ENCODE measurements around the gene DCAF16. TPM values are rescaled to one million over a fixed set of nuclear protein-coding genes. Genes with fewer than 3 reads are reported as not detected.

The DCAF16 gene
- total RNA-seq, 1 experiment from 2014 or later = 18.9 TPM

DNA sequence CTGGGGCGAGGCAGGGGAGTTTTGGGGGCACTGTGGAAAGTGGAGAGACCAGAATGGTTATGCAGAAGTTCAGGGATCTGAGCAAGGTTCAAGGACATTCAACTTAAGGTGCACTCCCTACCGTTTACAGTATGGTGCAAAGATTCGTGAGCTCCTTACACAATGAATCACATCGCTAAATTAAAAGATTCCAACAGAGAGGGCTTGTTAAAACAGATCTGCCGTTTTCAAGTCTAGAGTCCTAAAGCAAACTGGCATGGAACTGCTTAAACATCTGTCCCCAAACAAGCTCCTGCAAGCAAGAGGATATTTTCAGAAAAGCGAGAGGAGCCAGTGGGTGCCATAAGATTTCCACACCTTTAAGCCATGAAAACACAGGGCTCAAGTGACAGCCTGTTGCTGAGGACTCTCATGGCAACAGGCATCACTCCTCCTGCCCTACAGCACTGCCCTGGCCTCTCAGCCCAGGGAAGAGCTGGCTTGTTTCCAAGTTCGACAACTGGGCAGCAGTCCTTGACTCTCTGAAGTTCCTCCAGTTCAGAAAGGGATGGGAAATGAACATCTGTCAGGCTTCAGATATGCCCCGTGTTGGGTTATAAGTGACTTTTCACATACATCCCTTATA, 39.2 kb downstream of the DCAF16 start:
- no peaks in the 10 kb centered on the region for H3K4me1 ChIP-seq (replicated peaks)
- H3K27me3 ChIP-seq (replicated peaks) = no peaks in the 10 kb centered on the region

DNA sequence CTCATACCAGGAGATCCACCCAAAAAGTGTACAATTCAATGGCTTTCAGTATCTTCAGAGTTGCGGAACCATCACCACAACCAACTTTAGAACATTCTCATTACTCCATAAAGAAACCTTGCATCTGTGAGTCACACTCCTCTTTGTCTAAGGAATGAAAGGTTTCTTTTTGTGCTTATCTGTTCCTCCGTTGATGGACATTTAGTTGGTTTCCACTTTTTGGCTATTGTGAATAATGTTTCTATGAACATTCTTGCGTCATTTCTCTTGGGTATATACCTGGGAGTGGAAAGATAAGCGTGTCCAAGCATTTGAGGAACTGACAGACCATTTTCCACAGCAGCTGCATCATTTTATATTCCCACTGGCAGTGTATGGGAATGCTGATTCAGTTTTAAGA, 39.7 kb downstream of the DCAF16 start:
- DNase-seq (ENCODE audit: low read depth in 1 of 2, low spot score in 2 of 2) = no peak
- Histone ChIP-seq H3K4me1 (replicated peaks) (no peaks in the 10 kb centered on the region), H3K36me3 (no peaks in the 10 kb centered on the region), H3K27ac (no peak overlapping the region), H3K27me3 (replicated peaks) (no peaks in the 10 kb centered on the region), H3K9me3 (replicated peaks) (no peaks in the 10 kb centered on the region), H3K4me3 (no peak overlapping the region)

More for the DNA sequence above, 39.2 kb downstream of the DCAF16 start:
- DNase-seq (ENCODE audit: low read depth in 1 of 2, low spot score in 2 of 2) = no peak
- Histone ChIP-seq H3K4me3 (no peak overlapping the region), H3K9me3 (replicated peaks) (no peaks in the 10 kb centered on the region), H3K27ac (no peak overlapping the region), H3K36me3 (no peaks in the 10 kb centered on the region)

DNA sequence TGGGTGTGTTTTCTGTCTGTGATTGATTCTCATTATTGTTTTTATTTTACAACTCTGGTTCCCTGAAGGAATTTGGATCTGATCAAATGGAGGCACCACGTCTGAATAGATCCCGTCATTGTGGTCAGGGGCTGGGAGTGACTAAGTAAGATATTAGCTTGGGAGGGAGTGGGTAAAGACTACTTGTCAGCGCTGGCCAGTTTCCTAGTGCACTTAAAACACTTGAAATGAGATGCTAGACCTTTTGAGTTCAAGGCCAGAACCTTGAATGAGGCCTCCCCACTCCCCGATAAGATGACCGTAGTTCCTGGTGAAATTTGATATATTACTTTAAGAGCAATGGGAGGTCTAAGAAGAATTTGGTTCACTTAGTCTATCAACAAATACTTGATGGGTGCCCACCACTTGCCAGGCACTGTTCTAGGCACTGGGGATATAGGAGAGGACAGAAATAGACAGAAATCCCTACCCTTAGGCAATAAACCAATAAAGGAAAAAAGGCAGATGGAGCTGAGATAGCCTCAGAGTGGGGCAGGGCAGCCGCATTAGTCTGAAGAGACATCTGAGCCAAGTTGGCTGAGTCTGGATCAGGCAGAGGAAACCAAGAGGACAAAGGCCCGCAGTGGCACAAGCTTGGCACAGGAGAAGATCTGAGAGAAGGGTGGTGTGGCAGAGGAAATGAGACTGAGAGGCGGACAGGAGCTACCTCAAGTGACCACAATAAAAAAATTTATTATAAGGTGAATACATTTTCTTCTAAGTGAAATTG, 41.0 kb downstream of the DCAF16 start:
- Histone ChIP-seq H3K9me3 (replicated peaks) (no peaks in the 10 kb centered on the region), H3K4me1 (replicated peaks) (no peaks in the 10 kb centered on the region), H3K4me3 (no peak overlapping the region), H3K27me3 (replicated peaks) (no peaks in the 10 kb centered on the region), H3K27ac (no peak overlapping the region), H3K36me3 (no peaks in the 10 kb centered on the region)
- no peak for DNase-seq (ENCODE audit: low read depth in 1 of 2, low spot score in 2 of 2)

DNA sequence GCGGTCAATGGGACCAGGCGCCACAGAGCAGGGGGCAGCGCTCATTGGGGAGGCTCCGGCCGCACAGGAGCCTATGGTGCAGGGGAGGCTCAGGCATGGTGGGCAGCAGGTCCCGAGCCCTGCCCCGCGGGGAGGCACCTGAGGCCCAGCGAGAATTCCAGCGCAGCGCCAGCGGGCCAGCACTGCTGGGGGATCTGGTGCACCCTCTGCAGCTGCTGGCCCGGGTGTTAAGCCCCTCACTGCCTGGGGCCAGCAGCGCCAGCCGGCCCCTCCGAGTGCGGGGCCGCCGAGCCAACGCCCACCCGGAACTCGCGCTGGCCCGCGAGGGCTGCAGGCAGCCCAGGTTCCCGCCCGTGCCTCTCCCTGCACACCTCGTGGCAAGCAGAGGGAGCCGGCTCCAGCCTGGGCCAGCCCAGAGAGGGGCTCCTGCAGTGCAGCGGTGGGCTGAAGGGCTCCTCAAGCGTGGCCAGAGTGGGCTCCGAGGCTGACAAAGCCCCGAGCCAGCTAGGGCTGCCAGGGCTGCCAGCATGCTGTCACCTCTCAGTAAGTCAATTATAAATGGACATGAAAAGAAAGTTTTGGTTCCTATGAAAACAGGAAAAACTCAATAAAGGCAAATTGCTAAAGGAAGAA, 43.6 kb downstream of the DCAF16 start:
- H3K4me1 ChIP-seq (replicated peaks) = no peaks in the 10 kb centered on the region
- DNase-seq (ENCODE audit: low read depth in 1 of 2, low spot score in 2 of 2) = no peak
- no peak overlapping the region for H3K27ac ChIP-seq
- H3K27me3 ChIP-seq (replicated peaks) = no peaks in the 10 kb centered on the region
- no peak overlapping the region for H3K4me3 ChIP-seq
- no peaks in the 10 kb centered on the region for H3K9me3 ChIP-seq (replicated peaks)
- H3K36me3 ChIP-seq = no peaks in the 10 kb centered on the region

DNA sequence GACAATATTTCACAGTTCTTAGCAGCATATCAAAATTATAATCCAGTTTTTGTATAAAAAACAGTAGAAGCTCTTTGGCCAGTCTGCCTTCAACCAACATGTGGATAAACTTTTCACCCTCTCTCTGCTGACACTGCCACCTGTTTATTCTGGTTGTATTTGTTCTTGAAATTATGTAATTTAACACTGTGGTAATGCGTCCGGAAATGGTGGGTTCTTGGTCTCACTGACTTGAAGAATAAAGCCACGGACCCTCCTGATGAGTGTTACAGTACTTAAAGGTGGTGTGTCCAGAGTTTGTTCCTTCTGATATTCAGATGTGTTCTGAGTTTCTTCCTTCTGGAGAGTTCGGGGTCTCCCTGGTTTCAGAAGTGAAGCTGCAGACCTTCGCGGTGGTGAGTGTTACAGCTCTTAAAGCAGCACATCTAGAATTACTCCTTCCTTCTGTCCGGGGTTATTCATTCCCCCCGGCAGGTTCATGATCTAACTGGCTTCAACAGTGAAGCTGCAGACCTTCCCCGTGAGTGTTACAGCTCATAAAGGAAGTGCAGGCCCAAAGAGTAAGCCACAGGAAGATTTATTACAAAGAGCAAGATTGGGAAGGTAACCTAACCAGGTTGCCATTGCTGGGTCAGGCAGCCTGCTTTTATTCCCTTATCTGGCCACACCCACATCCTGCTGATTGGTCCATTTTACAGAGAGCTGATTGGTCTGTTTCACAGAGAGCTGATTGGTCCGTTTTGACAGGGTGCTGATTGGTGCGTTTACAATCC, 44.9 kb downstream of the DCAF16 start:
- Histone ChIP-seq H3K27me3 (replicated peaks) (no peaks in the 10 kb centered on the region), H3K4me1 (replicated peaks) (no peaks in the 10 kb centered on the region), H3K36me3 (no peaks in the 10 kb centered on the region), H3K9me3 (replicated peaks) (no peaks in the 10 kb centered on the region), H3K4me3 (no peak overlapping the region), H3K27ac (no peak overlapping the region)
- no peak for DNase-seq (ENCODE audit: low read depth in 1 of 2, low spot score in 2 of 2)

DNA sequence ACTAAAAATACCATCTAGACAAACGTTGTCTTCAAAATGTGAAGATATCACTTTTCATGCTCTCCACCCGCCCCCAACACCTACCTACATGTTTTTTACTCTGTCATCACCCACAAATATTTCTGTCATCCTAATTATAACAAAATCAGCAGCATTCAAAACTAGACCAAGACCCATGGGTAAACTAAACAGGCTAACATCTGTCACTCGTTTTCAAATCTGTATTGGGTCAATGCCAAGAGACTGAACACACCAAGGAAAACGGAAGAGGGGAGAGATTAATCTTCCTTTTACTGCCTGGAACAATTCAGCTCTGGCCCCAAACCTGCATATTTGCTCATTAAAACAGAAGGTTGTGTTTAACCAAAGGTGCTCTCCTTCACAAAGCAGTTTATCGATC, 46.6 kb downstream of the DCAF16 start:
- no peaks in the 10 kb centered on the region for H3K4me1 ChIP-seq (replicated peaks)
- no peak for DNase-seq (ENCODE audit: low read depth in 1 of 2, low spot score in 2 of 2)
- no peak overlapping the region for H3K4me3 ChIP-seq
- no peaks in the 10 kb centered on the region for H3K36me3 ChIP-seq
- no peaks in the 10 kb centered on the region for H3K27me3 ChIP-seq (replicated peaks)
- no peak overlapping the region for H3K27ac ChIP-seq
- H3K9me3 ChIP-seq (replicated peaks) = no peaks in the 10 kb centered on the region

DNA sequence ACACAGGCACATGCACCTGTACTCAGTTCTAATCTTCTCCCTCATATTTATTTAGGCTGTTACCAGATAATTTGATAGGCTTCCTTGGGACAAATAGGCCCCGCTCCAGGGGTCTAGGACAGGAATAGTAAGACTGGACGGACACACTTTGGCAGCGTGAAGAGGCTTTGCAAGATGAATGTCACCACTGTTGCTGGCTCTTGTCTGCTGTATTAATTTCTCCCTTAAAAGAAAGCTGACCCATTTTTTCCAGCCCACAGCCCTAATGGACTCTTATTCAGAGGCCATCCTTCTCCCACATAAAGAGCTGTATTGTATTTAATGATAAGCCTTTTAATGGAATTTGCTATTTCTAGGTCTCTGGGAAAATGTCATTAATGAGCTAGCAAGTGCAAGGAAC, 47.1 kb downstream of the DCAF16 start:
- no peak overlapping the region for H3K27ac ChIP-seq
- no peaks in the 10 kb centered on the region for H3K4me1 ChIP-seq (replicated peaks)
- no peaks in the 10 kb centered on the region for H3K27me3 ChIP-seq (replicated peaks)

DNA sequence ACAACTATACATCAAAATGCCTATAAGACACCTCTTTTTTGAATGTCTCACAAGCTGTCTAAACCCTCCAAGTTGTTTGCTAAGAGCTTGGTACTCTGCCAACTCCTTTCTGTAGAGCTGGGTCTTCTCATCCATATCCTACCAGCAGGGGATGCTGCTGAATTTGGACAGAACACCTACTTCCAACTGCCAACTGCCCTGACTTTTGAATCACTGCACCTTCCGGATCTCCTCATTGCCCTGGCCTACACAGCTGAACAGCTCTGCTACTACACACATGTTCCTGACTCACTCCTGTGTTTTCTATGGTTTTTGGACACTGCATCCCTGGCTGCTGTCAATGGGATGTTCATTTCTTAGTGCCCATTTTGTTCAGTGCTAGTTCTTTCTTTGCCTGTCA, 47.8 kb downstream of the DCAF16 start:
- H3K4me3 ChIP-seq = no peak overlapping the region
- H3K4me1 ChIP-seq (replicated peaks) = no peaks in the 10 kb centered on the region
- H3K36me3 ChIP-seq = no peaks in the 10 kb centered on the region
- no peaks in the 10 kb centered on the region for H3K27me3 ChIP-seq (replicated peaks)
- H3K27ac ChIP-seq = no peak overlapping the region
- H3K9me3 ChIP-seq (replicated peaks) = no peaks in the 10 kb centered on the region
- no peak for DNase-seq (ENCODE audit: low read depth in 1 of 2, low spot score in 2 of 2)

More for the DNA sequence above, 47.1 kb downstream of the DCAF16 start:
- no peak overlapping the region for H3K4me3 ChIP-seq
- no peak for DNase-seq (ENCODE audit: low read depth in 1 of 2, low spot score in 2 of 2)
- H3K9me3 ChIP-seq (replicated peaks) = no peaks in the 10 kb centered on the region
- no peaks in the 10 kb centered on the region for H3K36me3 ChIP-seq

DNA sequence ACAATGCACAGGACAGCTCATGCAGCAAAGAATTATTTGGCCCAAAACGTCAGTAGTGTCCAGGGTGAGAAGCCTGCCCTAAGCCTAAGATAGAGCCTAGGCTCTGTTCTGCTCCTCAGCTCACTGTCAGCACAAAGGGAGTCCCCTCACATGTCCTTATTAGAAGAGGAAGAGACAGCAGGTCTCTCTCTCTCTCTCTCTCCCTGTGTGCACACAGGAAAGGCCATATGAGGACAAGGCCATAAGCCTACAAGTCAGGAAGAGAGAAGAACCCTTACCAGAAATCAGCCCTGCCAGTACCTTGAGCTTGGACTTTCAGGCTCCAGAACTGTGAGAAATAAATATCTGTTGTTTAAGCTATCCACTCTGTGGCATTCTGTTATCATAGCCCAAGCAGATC, 49.5 kb downstream of the DCAF16 start:
- Histone ChIP-seq H3K27ac (no peak overlapping the region), H3K36me3 (no peaks in the 10 kb centered on the region), H3K4me3 (no peak overlapping the region), H3K27me3 (replicated peaks) (no peaks in the 10 kb centered on the region), H3K4me1 (replicated peaks) (no peaks in the 10 kb centered on the region), H3K9me3 (replicated peaks) (no peaks in the 10 kb centered on the region)
- no peak for DNase-seq (ENCODE audit: low read depth in 1 of 2, low spot score in 2 of 2)

DNA sequence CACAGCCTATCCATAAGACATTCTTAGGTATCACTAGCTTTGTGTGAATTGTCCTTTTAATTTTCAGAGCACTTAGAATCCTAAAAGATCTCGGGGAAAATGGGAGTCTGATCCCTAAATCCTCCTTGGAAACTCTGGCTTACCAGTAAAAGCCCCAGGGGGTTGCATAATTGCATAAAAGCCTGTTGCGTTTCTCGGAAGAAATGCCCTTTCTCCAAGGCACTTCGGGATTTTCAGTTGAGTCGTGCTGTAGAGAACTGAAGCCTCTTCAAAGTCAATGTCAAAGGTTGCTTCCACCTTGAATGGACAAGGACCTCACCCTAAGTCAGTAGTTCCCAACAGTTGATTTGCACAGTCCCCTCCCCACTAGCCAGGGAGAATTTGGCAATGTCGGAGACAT, 49.9 kb downstream of the DCAF16 start:
- DNase-seq (ENCODE audit: low read depth in 1 of 2, low spot score in 2 of 2) = no peak
- H3K27me3 ChIP-seq (replicated peaks) = no peaks in the 10 kb centered on the region
- H3K4me1 ChIP-seq (replicated peaks) = no peaks in the 10 kb centered on the region
- H3K27ac ChIP-seq = no peak overlapping the region
- H3K4me3 ChIP-seq = no peak overlapping the region
- H3K36me3 ChIP-seq = no peaks in the 10 kb centered on the region
- no peaks in the 10 kb centered on the region for H3K9me3 ChIP-seq (replicated peaks)

DNA sequence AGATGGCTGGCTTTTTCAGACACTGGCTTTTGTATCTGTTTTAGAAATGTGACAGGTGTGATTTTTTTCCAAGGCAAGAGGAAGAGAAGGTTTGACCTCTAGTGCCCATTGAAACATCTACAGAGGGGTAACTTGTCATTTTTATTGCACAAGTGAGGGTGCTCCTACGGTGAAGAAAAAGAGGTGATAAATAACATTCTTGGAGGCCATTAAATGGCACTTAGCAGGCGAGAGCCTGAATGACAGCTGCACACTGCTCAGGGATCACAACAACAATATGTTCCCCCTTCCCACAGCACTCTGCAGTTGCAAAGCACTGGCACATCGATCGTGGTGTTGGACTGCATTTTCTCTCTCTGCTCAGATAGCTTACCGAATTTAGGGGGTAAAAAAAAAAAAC, 52.1 kb downstream of the DCAF16 start:
- no peak overlapping the region for H3K27ac ChIP-seq
- H3K4me3 ChIP-seq = no peak overlapping the region
- H3K9me3 ChIP-seq (replicated peaks) = no peaks in the 10 kb centered on the region
- no peaks in the 10 kb centered on the region for H3K36me3 ChIP-seq
- H3K4me1 ChIP-seq (replicated peaks) = no peaks in the 10 kb centered on the region
- no peaks in the 10 kb centered on the region for H3K27me3 ChIP-seq (replicated peaks)
- no peak for DNase-seq (ENCODE audit: low read depth in 1 of 2, low spot score in 2 of 2)

DNA sequence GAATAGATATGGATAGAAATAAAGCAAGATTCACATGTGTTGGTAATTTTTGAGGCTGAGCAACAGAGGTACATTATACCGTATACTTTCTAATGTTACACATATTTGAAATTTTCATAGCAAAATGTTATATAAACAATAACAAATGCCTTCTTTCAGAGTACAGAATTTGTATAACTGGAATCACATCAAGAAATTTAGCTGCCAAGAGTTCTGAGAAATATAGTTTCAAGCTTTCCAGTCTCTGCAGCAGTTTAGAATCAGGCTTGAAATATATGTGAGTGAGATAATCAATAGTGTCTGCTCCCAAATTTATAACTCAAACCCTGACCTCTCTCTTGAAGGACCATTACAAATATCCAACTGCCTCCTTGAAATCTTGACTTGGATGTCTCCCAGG, 52.9 kb downstream of the DCAF16 start:
- DNase-seq (ENCODE audit: low read depth in 1 of 2, low spot score in 2 of 2) = no peak
- Histone ChIP-seq H3K27ac (no peak overlapping the region), H3K36me3 (no peaks in the 10 kb centered on the region), H3K9me3 (replicated peaks) (no peaks in the 10 kb centered on the region), H3K4me3 (no peak overlapping the region), H3K27me3 (replicated peaks) (no peaks in the 10 kb centered on the region), H3K4me1 (replicated peaks) (no peaks in the 10 kb centered on the region)

DNA sequence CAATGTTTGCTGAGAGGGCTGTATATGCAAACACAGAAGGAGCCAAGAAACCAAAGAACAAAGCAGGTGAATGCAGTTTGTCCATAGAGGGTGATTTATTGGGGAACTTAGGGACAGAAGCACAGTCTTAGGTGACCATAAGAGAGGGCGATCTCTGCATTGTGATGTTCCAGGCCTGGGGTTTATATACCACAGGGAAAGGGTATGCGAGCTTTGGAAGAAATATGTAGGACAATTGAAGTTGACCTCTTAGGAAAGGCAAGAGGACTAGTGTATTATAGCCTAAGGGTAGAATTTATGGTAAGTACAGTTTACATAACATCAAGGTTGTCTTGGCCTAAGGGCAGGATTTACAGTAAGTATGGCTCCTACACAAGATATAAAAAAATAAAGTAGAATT, 56.9 kb downstream of the DCAF16 start:
- Histone ChIP-seq H3K27me3 (replicated peaks) (no peaks in the 10 kb centered on the region), H3K36me3 (no peaks in the 10 kb centered on the region), H3K9me3 (replicated peaks) (no peaks in the 10 kb centered on the region), H3K4me1 (replicated peaks) (no peaks in the 10 kb centered on the region), H3K4me3 (no peak overlapping the region), H3K27ac (no peak overlapping the region)
- DNase-seq (ENCODE audit: low read depth in 1 of 2, low spot score in 2 of 2) = no peak

Measured in SJSA1 (cell line).